Spleen (tissue), 11 donors: ENCODE results near the gene PPM1N. TPM values are rescaled to one million over a fixed set of nuclear protein-coding genes. Genes with fewer than 3 reads are reported as not detected.
"Not testable (repeated sequence)": the region's sequence is repeated elsewhere in the genome, so short reads cannot be mapped to it uniquely, and the experiment has no call there.

Experiments used
- DNase-seq: peaks from one replicate; pipeline ENCODE4 v3.0.0-alpha.2; 2020
- H3K27ac ChIP-seq, 8 donors: fragments of 200-600 bp; sonication (generic) in 7 of 8; 1 replicate in 4 of 8; 2 replicates in 4 of 8; pipeline versions ENCODE4 v1.5.0 to v1.8.0; 2016 to 2021; ENCODE audit warnings: inconsistent platforms in 4 of 8, mild to moderate bottlenecking in 4 of 8, moderate library complexity in 1 of 8
- H3K27me3 ChIP-seq, 7 donors: fragments of 200-600 bp; sonication (generic) in 6 of 7; replicated peaks in 1 of 7; 1 replicate in 4 of 7; 2 replicates in 3 of 7; pipeline versions ENCODE4 v1.5.0 to v1.8.0; 2016 to 2021; ENCODE audit warnings: inconsistent platforms in 3 of 7, mild to moderate bottlenecking in 1 of 7
- H3K36me3 ChIP-seq, 6 donors: fragments of 200-600 bp; sonication (generic) in 5 of 6; 1 replicate in 4 of 6; 2 replicates in 2 of 6; pipeline versions ENCODE4 v1.5.0 to v1.8.0; 2016 to 2021; ENCODE audit warnings: inconsistent platforms in 2 of 6
- H3K4me1 ChIP-seq, 6 donors: fragments of 200-600 bp; sonication (generic) in 5 of 6; 1 replicate in 3 of 6; 2 replicates in 3 of 6; pipeline versions ENCODE4 v1.5.0 to v1.8.0; 2016 to 2021; ENCODE audit warnings: inconsistent platforms in 3 of 6
- H3K4me3 ChIP-seq, 8 donors: fragments of 200-600 bp; sonication (generic) in 7 of 8; 1 replicate in 4 of 8; 2 replicates in 4 of 8; pipeline versions ENCODE4 v1.5.0 to v1.8.0; 2016 to 2021; ENCODE audit warnings: inconsistent platforms in 4 of 8, mild to moderate bottlenecking in 4 of 8, moderate library complexity in 2 of 8
- H3K9me3 ChIP-seq, 8 donors: fragments of 200-600 bp; sonication (generic) in 7 of 8; 1 replicate in 4 of 8; 2 replicates in 4 of 8; pipeline versions ENCODE4 v1.5.0 to v1.8.0; 2016 to 2021; ENCODE audit warnings: inconsistent platforms in 4 of 8
- CTCF ChIP-seq, 11 experiments: fragments of 200-600 bp in 7 of 11; fragments of 450-650 bp in 4 of 11; sonication (generic) in 4 of 11; IDR thresholded peaks in 8 of 11; conservative IDR thresholded peaks in 3 of 11; 1 replicate in 7 of 11; 2 replicates in 4 of 11; pipeline versions ENCODE4 v1.4.0 to v1.8.0; 2016 to 2021; ENCODE audit warnings: antibody characterized with exemption in 11 of 11, inconsistent platforms in 4 of 11, mild to moderate bottlenecking in 1 of 11
- POLR2A ChIP-seq, 3 donors: fragments of 450-650 bp; IDR thresholded peaks; one replicate each; pipeline ENCODE4 v1.5.1; 2017; ENCODE audit warnings: antibody characterized with exemption in 3 of 3, mild to moderate bottlenecking in 1 of 3
- POLR2AphosphoS5 ChIP-seq, 3 donors: sonication (generic); formaldehyde crosslinking; IDR thresholded peaks; one replicate each; pipeline ENCODE4 v1.5.1; 2017; ENCODE audit warnings: antibody characterized with exemption in 3 of 3
- WGBS, 5 donors: extraction: QIAGEN DNeasy Blood & Tissue Kit in 3 of 5; methylation state at CpG; one replicate each; pipeline versions ENCODE4 v1.1.5 to v1.1.7; 2013 to 2018; 5-methylcytosine and 5-hydroxymethylcytosine counted together
- intact Hi-C: fragments of 100-400 bp; cut with DNase I; formaldehyde crosslinking; loops from one replicate; pipeline ENCODE4 v1.15.0; 2023; ENCODE audit warnings: low total_unique reads
- polyA plus RNA-seq, 3 donors: library from polyadenylated mRNA; stranded (reverse); fragments of 200-250 nt; gene quantifications; one replicate each; pipeline ENCODE4 v1.2.1, GENCODE V29; 2013
- total RNA-seq, 7 donors: library from RNA; depleted of rRNA in 3 of 7; stranded (reverse); fragments of >200 nt in 3 of 7; fragmentation: NEBNext Ultra II Directional in 4 of 7; extraction: Animal tissue kit (Norgen Biotek cat#: 25700) in 4 of 7; gene quantifications; one replicate each; pipeline versions ENCODE4 v1.1.0 to v1.2.1, GENCODE V29; 2016 to 2021
- donor health status: healthy with polysubstance abuse.
- donor health status: DM: no; HTN: no; CAD: no; lungs with moderate emphysema.
- donor health status: DM: no; HTN: no; CAD: no.
- donor health status: Bipolar disorder and iron deficiency.
- donor health status: healthy.
- donor health status: DM: no; HTN: no; CAD: no.
- donor health status: DM: yes; HTN: yes; CAD: no.

PPM1N gene
- total and polyA plus RNA-seq, 10 donors: 6.3 to 21.4 (median 9.7) TPM

- whole genome bisulfite sequencing, 5 donors: 0 to 1% (median 0%) methylated on average over 7 to 22 of the region's 22 CpGs
- no peak for DNase-seq
- TF ChIP-seq POLR2A (IDR thresholded peaks at IDR 0.05) (no peak), CTCF (IDR thresholded peaks at IDR 0.05 in 8 of 11, conservative IDR thresholded peaks at IDR 0.05 in 3 of 11) (no peak), POLR2AphosphoS5 (IDR thresholded peaks at IDR 0.05) (no peak)
- Histone ChIP-seq H3K36me3 (peaks cover 0 to 28% (median 0%) of the 10 kb centered on the region in 6 donors), H3K27me3 (no peaks in the 10 kb centered on the region), H3K27ac (peak overlapping the region; percentile 96 to 100 (median 97)), H3K4me3 (peak overlapping the region; percentile 96 to 100 (median 98)), H3K9me3 (no peaks in the 10 kb centered on the region), H3K4me1 (peaks cover 34 to 74% (median 48%) of the 10 kb centered on the region in 6 donors)
- intact Hi-C loops: no loop called here
Observed at GRCh38 chr19:45507872-45508416, 9.7 kb downstream of the PPM1N start.

- Histone ChIP-seq H3K36me3 (peaks cover 0 to 30% (median 0%) of the 10 kb centered on the region in 6 donors), H3K4me3 (peak overlapping the region; percentile 96 to 100 (median 98)), H3K4me1 (peaks cover 38 to 78% (median 53%) of the 10 kb centered on the region in 6 donors), H3K27me3 (no peaks in the 10 kb centered on the region), H3K27ac (peak overlapping the region; percentile 96 to 100 (median 97)), H3K9me3 (no peaks in the 10 kb centered on the region)
- peak; percentile 91 for DNase-seq
- TF ChIP-seq CTCF (IDR thresholded peaks at IDR 0.05 in 8 of 11, conservative IDR thresholded peaks at IDR 0.05 in 3 of 11) (no peak), POLR2AphosphoS5 (IDR thresholded peaks at IDR 0.05) (peak in 1 of 3 donors; percentile 38), POLR2A (IDR thresholded peaks at IDR 0.05) (no peak)
- intact Hi-C loops: no loop called here
- 0 to 2% (median 0%) methylated on average over 3 to 26 of the region's 26 CpGs for WGBS, 5 donors
Observed at GRCh38 chr19:45508417-45508860, 10.2 kb downstream of the PPM1N start.

- peak; percentile 95 for DNase-seq
- Histone ChIP-seq H3K4me1 (peaks cover 44 to 78% (median 59%) of the 10 kb centered on the region in 6 donors), H3K36me3 (peaks cover 0 to 36% (median 0%) of the 10 kb centered on the region in 6 donors), H3K4me3 (peak overlapping the region; percentile 96 to 100 (median 98)), H3K27me3 (no peaks in the 10 kb centered on the region), H3K9me3 (no peaks in the 10 kb centered on the region), H3K27ac (peak overlapping the region; percentile 96 to 100 (median 97))
- 1 to 2% (median 1%) methylated on average over 20 to 28 of the region's 28 CpGs for WGBS, 5 donors
- TF ChIP-seq CTCF (IDR thresholded peaks at IDR 0.05 in 8 of 11, conservative IDR thresholded peaks at IDR 0.05 in 3 of 11): peak in 5 of 11 experiments; percentile 12 to 36 (median 17)
- TF ChIP-seq POLR2A (IDR thresholded peaks at IDR 0.05): no peak
- TF ChIP-seq POLR2AphosphoS5 (IDR thresholded peaks at IDR 0.05): peak in 2 of 3 donors; percentile 69 to 81
- intact Hi-C loops: no loop called here
Observed at GRCh38 chr19:45508861-45509691, 10.8 kb downstream of the PPM1N start.

GRCh38 chr19:45509692-45510015 lies 11.4 kb downstream of the PPM1N start:
- peak overlapping the region; percentile 96 to 100 (median 97) for H3K27ac ChIP-seq
- peaks cover 0 to 41% (median 2%) of the 10 kb centered on the region in 6 donors for H3K36me3 ChIP-seq
- peak overlapping the region; percentile 96 to 100 (median 98) for H3K4me3 ChIP-seq
- H3K9me3 ChIP-seq: no peaks in the 10 kb centered on the region
- intact Hi-C loops: no loop called here
- WGBS, 5 donors: 10 to 19% (median 13%) methylated on average over 2 to 3 of the region's 3 CpGs
- H3K27me3 ChIP-seq: no peaks in the 10 kb centered on the region
- DNase-seq: no peak
- H3K4me1 ChIP-seq: peaks cover 50 to 80% (median 65%) of the 10 kb centered on the region in 6 donors
- TF ChIP-seq POLR2A (IDR thresholded peaks at IDR 0.05) (no peak), CTCF (IDR thresholded peaks at IDR 0.05 in 8 of 11, conservative IDR thresholded peaks at IDR 0.05 in 3 of 11) (peak in 1 of 11 experiments; percentile 7)

- Histone ChIP-seq H3K36me3 (peaks cover 0 to 45% (median 2%) of the 10 kb centered on the region in 6 donors), H3K27ac (peak overlapping the region; percentile 96 to 100 (median 97)), H3K4me1 (peaks cover 57 to 80% (median 72%) of the 10 kb centered on the region in 6 donors), H3K4me3 (peak overlapping the region; percentile 2 to 100 (median 98))
- WGBS, 5 donors: 75 to 88% (median 80%) methylated on average over 11 of the region's 11 CpGs
- intact Hi-C loops, H3K27me3 ChIP-seq, H3K9me3 ChIP-seq, DNase-seq: not testable (repeated sequence)
Observed at GRCh38 chr19:45510352-45510751, 12.1 kb downstream of the PPM1N start.
